Spleen (tissue), 7 donors: ENCODE data around the gene CYB5D1.

Experiments
- CTCF ChIP-seq, 11 experiments: fragments of 200-600 bp in 7 of 11; fragments of 450-650 bp in 4 of 11; sonication (generic) in 4 of 11; IDR thresholded peaks in 8 of 11; conservative IDR thresholded peaks in 3 of 11; 1 replicate in 7 of 11; 2 replicates in 4 of 11; pipeline versions ENCODE4 v1.4.0 to v1.8.0; 2016 to 2021; ENCODE audit warnings: antibody characterized with exemption in 11 of 11, inconsistent platforms in 4 of 11, mild to moderate bottlenecking in 1 of 11
- POLR2AphosphoS5 ChIP-seq, 3 donors: sonication (generic); formaldehyde crosslinking; IDR thresholded peaks; one replicate each; pipeline ENCODE4 v1.5.1; 2017; ENCODE audit warnings: antibody characterized with exemption in 3 of 3
- donor health status: DM: no; HTN: no; CAD: no; lungs with moderate emphysema.
- donor health status: DM: no; HTN: no; CAD: no.
- donor health status: DM: no; HTN: no; CAD: no.

GRCh38 chr17:7817643-7817964, 40.2 kb upstream of the CYB5D1 start:
- no peak for TF ChIP-seq POLR2AphosphoS5 (IDR thresholded peaks at IDR 0.05)
- no peak for TF ChIP-seq CTCF (IDR thresholded peaks at IDR 0.05 in 8 of 11, conservative IDR thresholded peaks at IDR 0.05 in 3 of 11)
